Chondrocyte (in vitro differentiated cells): ENCODE measurements around the gene CALM3. TPM values are rescaled to one million over a fixed set of nuclear protein-coding genes. Genes with fewer than 3 reads are reported as not detected.

Experiments used
- DNase-seq: peaks from one replicate; pipeline ENCODE4 v3.0.0; 2021; ENCODE audit warnings: mixed read lengths, low spot score
- H3K27ac Mint-ChIP-seq: one replicate; pipeline ENCODE4 v1.8.0; 2021; ENCODE audit warnings: mild to moderate bottlenecking, moderate library complexity, mixed read lengths; ENCODE audit not compliant: unreplicated experiment
- H3K27me3 Mint-ChIP-seq: 2 replicates; pipeline ENCODE4 v1.8.0; 2021; ENCODE audit warnings: low read depth, mixed read lengths
- H3K36me3 Mint-ChIP-seq: 2 replicates; pipeline ENCODE4 v1.8.0; 2021; ENCODE audit warnings: low read depth, mixed read lengths
- H3K4me1 Mint-ChIP-seq: 2 replicates; pipeline ENCODE4 v1.8.0; 2021; ENCODE audit warnings: low read depth, mild to moderate bottlenecking, mixed read lengths
- H3K4me3 Mint-ChIP-seq: one replicate; pipeline ENCODE4 v1.8.0; 2021; ENCODE audit warnings: mild to moderate bottlenecking, moderate library complexity, mixed read lengths; ENCODE audit not compliant: unreplicated experiment
- H3K9me3 Mint-ChIP-seq: 2 replicates; pipeline ENCODE4 v1.8.0; 2021; ENCODE audit warnings: low read depth, mixed read lengths
- CTCF ChIP-seq: fragments of 200-600 bp; sonication (generic); IDR thresholded peaks from 2 replicates; pipeline ENCODE4 v1.5.0; 2021; ENCODE audit warnings: antibody characterized with exemption, mild to moderate bottlenecking, moderate library complexity
- total RNA-seq: library from RNA; stranded (reverse); gene quantifications from 3 replicates; pipeline ENCODE4 v1.2.1, GENCODE V29; 2021

CALM3 gene
- total RNA-seq, 1 donor from 2014 or later: 144 TPM

- DNase-seq: no peak
- peak overlapping the region; percentile 77 for H3K4me3 Mint-ChIP-seq
- TF ChIP-seq CTCF: no peak
- no peaks in the 10 kb centered on the region for H3K36me3 Mint-ChIP-seq
- peaks cover 28% of the 10 kb centered on the region for H3K4me1 Mint-ChIP-seq
- H3K27ac Mint-ChIP-seq: peak overlapping the region; percentile 38
- no peaks in the 10 kb centered on the region for H3K27me3 Mint-ChIP-seq
- no peaks in the 10 kb centered on the region for H3K9me3 Mint-ChIP-seq
Measured at GRCh38 chr19:46660008-46660517, 58.9 kb downstream of the CALM3 start.

Other genes starting within 250 kb of the CALM3 start
- gene CCDC8, start 187.8 kb upstream of the CALM3 start, total RNA-seq: 39.3 to 53.2 TPM (median 39.5 TPM) in 3 replicates
- 0.10 to 0.27 TPM (median 0.20 TPM) in 3 replicates for gene PNMA8C, start 172.4 kb upstream of the CALM3 start, total RNA-seq
- gene PNMA8A, start 129.8 kb upstream of the CALM3 start, total RNA-seq: 10.1 to 16.1 TPM (median 10.1 TPM) in 3 replicates
- gene PNMA8B, start 105.5 kb upstream of the CALM3 start, total RNA-seq: 2.2 to 5.5 TPM (median 2.5 TPM) in 3 replicates
- 0.80 to 2.4 TPM (median 2.2 TPM) in 3 replicates for gene PTGIR, start 23.8 kb downstream of the CALM3 start, total RNA-seq
- not detected in 3 replicates for gene GNG8, start 34.9 kb downstream of the CALM3 start, total RNA-seq
- gene DACT3, start 59.9 kb downstream of the CALM3 start, total RNA-seq: 17.1 to 18.7 TPM (median 18.5 TPM) in 3 replicates
- gene PRKD2, start 115.8 kb downstream of the CALM3 start, total RNA-seq: 21.9 to 31.9 TPM (median 23.3 TPM) in 3 replicates
- 25.2 to 27.7 TPM (median 26.6 TPM) in 3 replicates for gene FKRP, start 144.7 kb downstream of the CALM3 start, total RNA-seq
- 69.8 to 77.3 TPM (median 76.7 TPM) in 3 replicates for gene STRN4, start 145.1 kb downstream of the CALM3 start, total RNA-seq
- 77.3 to 310 TPM (median 304 TPM) in 3 replicates for gene SLC1A5, start 187.3 kb downstream of the CALM3 start, total RNA-seq
- gene AP2S1, start 249.5 kb downstream of the CALM3 start, total RNA-seq: 168 to 189 TPM (median 173 TPM) in 3 replicates